HL-60 (cell line): ENCODE results near the gene TTYH3.

ENCODE experiments used
- DNase-seq, 2 experiments: peaks; one replicate each; pipeline ENCODE4 v3.0.0-alpha.2; 2010 to 2020; ENCODE audit warnings: low read depth in 1 of 2, low spot score in 1 of 2
- H3K27ac ChIP-seq: fragments of 250-450 bp; sonication (Bioruptor Pico); replicated peaks from 2 replicates; pipeline ENCODE4 v1.5.1; 2020; ENCODE audit warnings: mild to moderate bottlenecking, moderate library complexity
- H3K27me3 ChIP-seq: fragments of 250-450 bp; sonication (Bioruptor Pico); 2 replicates; pipeline ENCODE4 v1.5.1; 2021; ENCODE audit warnings: mild to moderate bottlenecking, moderate library complexity; ENCODE audit not compliant: insufficient read depth, poor library complexity, severe bottlenecking
- H3K4me3 ChIP-seq: replicated peaks from 2 replicates; pipeline ENCODE4 v1.5.1; 2011; ENCODE audit warnings: mild to moderate bottlenecking, control low read depth, low read length; ENCODE audit not compliant: insufficient read depth
- GABPA ChIP-seq: IDR thresholded peaks from 2 replicates; pipeline ENCODE4 v1.6.1; 2012; ENCODE audit warnings: low read depth
- POLR2AphosphoS5 ChIP-seq: IDR thresholded peaks from 2 replicates; pipeline ENCODE4 v1.6.1; 2012; ENCODE audit warnings: low read depth
- SPI1 ChIP-seq: IDR thresholded peaks from 2 replicates; pipeline ENCODE4 v1.6.1; 2012; ENCODE audit warnings: low read depth, mild to moderate bottlenecking, borderline replicate concordance
- TF ChIP-seq, protein P1 (sequence below): IDR thresholded peaks from 2 replicates; pipeline ENCODE4 v1.6.1; 2012; ENCODE audit warnings: low read depth; ENCODE audit not compliant: insufficient replicate concordance
- TF ChIP-seq, protein P2 (sequence below): IDR thresholded peaks from one replicate; pipeline ENCODE4 v1.5.1; 2011; ENCODE audit warnings: low read length, control low read depth, inconsistent platforms; ENCODE audit not compliant: insufficient read depth

The TTYH3 gene

DNA sequence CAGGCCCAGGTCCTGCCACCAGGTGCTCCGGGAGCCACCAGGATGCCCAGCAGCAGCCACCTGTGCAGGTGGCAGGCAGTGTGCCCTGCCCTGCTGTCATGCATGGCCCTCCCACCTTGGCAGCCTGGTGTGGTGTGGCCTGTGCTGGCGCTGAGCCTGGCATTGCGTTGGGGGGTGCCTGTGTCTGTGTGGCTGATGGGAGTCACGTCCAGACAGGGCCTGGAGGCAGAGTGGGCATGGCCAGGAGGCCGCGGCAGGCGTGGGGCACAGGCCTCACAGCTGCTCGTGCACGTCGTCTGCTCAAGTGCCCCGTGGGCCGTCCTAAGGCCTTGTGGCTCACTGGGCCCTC is 8.7 kb downstream of the TTYH3 start:
- peak overlapping the region; percentile 81 for H3K27ac ChIP-seq
- no peak for DNase-seq
- H3K27me3 ChIP-seq = no peaks in the 10 kb centered on the region
- TF ChIP-seq POLR2AphosphoS5 (no peak), SPI1 (no peak), GABPA (no peak)
- TF ChIP-seq, protein P1, sequence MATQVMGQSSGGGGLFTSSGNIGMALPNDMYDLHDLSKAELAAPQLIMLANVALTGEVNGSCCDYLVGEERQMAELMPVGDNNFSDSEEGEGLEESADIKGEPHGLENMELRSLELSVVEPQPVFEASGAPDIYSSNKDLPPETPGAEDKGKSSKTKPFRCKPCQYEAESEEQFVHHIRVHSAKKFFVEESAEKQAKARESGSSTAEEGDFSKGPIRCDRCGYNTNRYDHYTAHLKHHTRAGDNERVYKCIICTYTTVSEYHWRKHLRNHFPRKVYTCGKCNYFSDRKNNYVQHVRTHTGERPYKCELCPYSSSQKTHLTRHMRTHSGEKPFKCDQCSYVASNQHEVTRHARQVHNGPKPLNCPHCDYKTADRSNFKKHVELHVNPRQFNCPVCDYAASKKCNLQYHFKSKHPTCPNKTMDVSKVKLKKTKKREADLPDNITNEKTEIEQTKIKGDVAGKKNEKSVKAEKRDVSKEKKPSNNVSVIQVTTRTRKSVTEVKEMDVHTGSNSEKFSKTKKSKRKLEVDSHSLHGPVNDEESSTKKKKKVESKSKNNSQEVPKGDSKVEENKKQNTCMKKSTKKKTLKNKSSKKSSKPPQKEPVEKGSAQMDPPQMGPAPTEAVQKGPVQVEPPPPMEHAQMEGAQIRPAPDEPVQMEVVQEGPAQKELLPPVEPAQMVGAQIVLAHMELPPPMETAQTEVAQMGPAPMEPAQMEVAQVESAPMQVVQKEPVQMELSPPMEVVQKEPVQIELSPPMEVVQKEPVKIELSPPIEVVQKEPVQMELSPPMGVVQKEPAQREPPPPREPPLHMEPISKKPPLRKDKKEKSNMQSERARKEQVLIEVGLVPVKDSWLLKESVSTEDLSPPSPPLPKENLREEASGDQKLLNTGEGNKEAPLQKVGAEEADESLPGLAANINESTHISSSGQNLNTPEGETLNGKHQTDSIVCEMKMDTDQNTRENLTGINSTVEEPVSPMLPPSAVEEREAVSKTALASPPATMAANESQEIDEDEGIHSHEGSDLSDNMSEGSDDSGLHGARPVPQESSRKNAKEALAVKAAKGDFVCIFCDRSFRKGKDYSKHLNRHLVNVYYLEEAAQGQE = no peak
- TF ChIP-seq, protein P2, sequence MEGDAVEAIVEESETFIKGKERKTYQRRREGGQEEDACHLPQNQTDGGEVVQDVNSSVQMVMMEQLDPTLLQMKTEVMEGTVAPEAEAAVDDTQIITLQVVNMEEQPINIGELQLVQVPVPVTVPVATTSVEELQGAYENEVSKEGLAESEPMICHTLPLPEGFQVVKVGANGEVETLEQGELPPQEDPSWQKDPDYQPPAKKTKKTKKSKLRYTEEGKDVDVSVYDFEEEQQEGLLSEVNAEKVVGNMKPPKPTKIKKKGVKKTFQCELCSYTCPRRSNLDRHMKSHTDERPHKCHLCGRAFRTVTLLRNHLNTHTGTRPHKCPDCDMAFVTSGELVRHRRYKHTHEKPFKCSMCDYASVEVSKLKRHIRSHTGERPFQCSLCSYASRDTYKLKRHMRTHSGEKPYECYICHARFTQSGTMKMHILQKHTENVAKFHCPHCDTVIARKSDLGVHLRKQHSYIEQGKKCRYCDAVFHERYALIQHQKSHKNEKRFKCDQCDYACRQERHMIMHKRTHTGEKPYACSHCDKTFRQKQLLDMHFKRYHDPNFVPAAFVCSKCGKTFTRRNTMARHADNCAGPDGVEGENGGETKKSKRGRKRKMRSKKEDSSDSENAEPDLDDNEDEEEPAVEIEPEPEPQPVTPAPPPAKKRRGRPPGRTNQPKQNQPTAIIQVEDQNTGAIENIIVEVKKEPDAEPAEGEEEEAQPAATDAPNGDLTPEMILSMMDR = no peak
- H3K4me3 ChIP-seq = no peak overlapping the region

DNA sequence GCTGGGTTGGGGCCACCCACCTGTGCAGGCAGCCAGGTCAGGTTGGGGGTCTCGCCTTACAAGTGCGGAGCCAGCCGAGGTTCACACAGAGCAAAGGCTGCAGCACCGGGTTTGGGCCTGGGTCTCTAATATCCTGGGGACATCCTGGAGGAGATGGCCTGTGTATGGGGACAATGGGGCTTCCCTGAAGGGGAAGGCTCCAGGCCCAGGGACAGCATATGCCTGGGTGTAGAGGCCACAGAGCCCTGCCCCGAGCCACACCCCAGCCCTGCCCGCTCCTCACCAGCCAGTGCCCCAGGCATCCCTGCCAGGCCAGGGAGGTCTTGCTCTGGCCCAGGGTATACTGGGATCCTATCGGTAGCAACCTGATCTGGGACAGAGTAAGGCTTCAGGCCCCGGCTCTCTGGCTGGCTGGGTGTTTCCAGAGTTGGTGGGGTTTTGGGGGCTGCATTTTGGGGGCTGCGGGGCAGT is 9.1 kb downstream of the TTYH3 start:
- TF ChIP-seq POLR2AphosphoS5 (no peak), SPI1 (no peak)
- TF ChIP-seq, protein P1 = no peak
- peak overlapping the region; percentile 81 for H3K27ac ChIP-seq
- no peak for DNase-seq
- no peak overlapping the region for H3K4me3 ChIP-seq
- no peaks in the 10 kb centered on the region for H3K27me3 ChIP-seq

DNA sequence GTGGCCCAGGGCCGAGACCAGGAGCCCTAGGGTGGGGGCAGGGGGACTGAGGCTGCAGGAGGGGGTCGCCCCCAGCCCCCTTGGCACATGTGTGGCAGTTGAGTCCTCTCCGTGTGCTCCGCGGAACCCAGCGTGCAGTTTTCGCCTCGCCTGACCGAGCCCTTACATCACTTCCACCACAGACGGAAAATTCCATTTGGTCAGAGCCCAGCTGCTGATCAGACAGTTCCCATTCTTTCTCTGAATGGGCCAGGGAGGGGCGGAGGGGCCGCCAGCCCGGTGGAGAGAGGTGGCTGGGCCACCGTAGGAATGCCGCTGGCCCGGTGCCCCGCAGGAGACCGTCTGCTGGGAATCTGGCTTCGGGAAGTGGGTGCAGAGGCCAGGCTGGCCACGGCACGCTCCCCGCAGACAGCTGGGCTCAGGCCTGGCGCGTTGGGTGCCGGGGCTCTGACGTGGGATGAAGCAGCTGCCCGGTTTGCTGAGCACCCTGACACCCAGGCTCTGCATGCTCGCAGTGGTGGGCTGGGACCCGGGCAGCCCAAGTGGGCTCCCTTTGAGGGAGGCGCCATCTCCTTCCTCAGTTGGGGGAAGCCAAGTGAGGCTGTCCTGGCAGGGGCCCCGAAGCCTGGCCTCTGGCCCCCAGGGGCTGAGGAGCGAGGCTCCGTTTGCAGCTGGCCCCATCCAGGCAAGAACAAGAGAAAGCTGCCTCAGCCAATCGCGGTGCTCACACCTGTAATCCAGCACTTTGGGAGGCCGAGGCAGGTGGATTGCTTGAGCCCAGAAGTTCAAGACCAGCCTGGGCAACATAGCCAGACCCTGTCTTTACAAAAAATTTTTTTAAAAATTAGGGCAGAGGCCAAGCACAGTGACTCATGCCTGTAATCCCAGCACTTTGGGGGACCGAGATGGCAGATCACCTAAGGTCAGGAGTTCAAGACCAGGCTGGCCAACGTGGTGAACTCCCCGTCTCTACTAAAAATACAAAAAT is 9.9 kb downstream of the TTYH3 start:
- Histone ChIP-seq H3K27ac (peak overlapping the region; percentile 81), H3K4me3 (no peak overlapping the region), H3K27me3 (no peaks in the 10 kb centered on the region)
- peak; percentile 82 to 92 for DNase-seq
- TF ChIP-seq, protein P1 = no peak
- TF ChIP-seq POLR2AphosphoS5 = peak; percentile 99
- TF ChIP-seq SPI1 = peak; percentile 76; the same call in 1 of the 2 replicates
- TF ChIP-seq, protein P2 = no peak
- TF ChIP-seq GABPA = peak; percentile 43; the same call in 1 of the 2 replicates
